HL-60 (cell line): ENCODE data around the gene EFHB.

ENCODE experiments used
- CTCF ChIP-seq: IDR thresholded peaks from one replicate; pipeline ENCODE4 v1.5.1; 2011; ENCODE audit warnings: low read length, control low read depth, inconsistent platforms; ENCODE audit not compliant: insufficient read depth
- GABPA ChIP-seq: IDR thresholded peaks from 2 replicates; pipeline ENCODE4 v1.6.1; 2012; ENCODE audit warnings: low read depth
- POLR2AphosphoS5 ChIP-seq: IDR thresholded peaks from 2 replicates; pipeline ENCODE4 v1.6.1; 2012; ENCODE audit warnings: low read depth
- SPI1 ChIP-seq: IDR thresholded peaks from 2 replicates; pipeline ENCODE4 v1.6.1; 2012; ENCODE audit warnings: low read depth, mild to moderate bottlenecking, borderline replicate concordance
- TF ChIP-seq, protein P1 (sequence below): IDR thresholded peaks from 2 replicates; pipeline ENCODE4 v1.6.1; 2012; ENCODE audit warnings: low read depth; ENCODE audit not compliant: insufficient replicate concordance

- TF ChIP-seq CTCF (no peak), SPI1 (0 out of 2 replicates have a peak, but pooled peaks have one; percentile 1), POLR2AphosphoS5 (no peak), GABPA (no peak)
- TF ChIP-seq, protein P1, sequence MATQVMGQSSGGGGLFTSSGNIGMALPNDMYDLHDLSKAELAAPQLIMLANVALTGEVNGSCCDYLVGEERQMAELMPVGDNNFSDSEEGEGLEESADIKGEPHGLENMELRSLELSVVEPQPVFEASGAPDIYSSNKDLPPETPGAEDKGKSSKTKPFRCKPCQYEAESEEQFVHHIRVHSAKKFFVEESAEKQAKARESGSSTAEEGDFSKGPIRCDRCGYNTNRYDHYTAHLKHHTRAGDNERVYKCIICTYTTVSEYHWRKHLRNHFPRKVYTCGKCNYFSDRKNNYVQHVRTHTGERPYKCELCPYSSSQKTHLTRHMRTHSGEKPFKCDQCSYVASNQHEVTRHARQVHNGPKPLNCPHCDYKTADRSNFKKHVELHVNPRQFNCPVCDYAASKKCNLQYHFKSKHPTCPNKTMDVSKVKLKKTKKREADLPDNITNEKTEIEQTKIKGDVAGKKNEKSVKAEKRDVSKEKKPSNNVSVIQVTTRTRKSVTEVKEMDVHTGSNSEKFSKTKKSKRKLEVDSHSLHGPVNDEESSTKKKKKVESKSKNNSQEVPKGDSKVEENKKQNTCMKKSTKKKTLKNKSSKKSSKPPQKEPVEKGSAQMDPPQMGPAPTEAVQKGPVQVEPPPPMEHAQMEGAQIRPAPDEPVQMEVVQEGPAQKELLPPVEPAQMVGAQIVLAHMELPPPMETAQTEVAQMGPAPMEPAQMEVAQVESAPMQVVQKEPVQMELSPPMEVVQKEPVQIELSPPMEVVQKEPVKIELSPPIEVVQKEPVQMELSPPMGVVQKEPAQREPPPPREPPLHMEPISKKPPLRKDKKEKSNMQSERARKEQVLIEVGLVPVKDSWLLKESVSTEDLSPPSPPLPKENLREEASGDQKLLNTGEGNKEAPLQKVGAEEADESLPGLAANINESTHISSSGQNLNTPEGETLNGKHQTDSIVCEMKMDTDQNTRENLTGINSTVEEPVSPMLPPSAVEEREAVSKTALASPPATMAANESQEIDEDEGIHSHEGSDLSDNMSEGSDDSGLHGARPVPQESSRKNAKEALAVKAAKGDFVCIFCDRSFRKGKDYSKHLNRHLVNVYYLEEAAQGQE = no peak
These were observed 32.7 kb downstream of the EFHB start for GRCh38 chr3:19901337-19901736.
